Amniotic stem cell (primary cell): Measurements from ENCODE around the gene PCSK5.

ENCODE experiments used
- DNase-seq: peaks from one replicate; lab custom pipeline; 2025; lab: John Stamatoyannopoulos, UW

The PCSK5 gene

GRCh38 chr9:76138360-76138759, 247.9 kb downstream of the PCSK5 start:
- DNase-seq: no peak

- DNase-seq: no peak
These were observed 253.4 kb downstream of the PCSK5 start for GRCh38 chr9:76143834-76144233.

- no peak for DNase-seq
These were observed 259.5 kb downstream of the PCSK5 start for GRCh38 chr9:76150013-76150412.

GRCh38 chr9:76151267-76151666, 260.8 kb downstream of the PCSK5 start:
- no peak for DNase-seq

GRCh38 chr9:76153339-76153738, 262.9 kb downstream of the PCSK5 start:
- DNase-seq: no peak

GRCh38 chr9:76153902-76154629, 263.6 kb downstream of the PCSK5 start:
- DNase-seq: no peak

- no peak for DNase-seq
These were observed 264.9 kb downstream of the PCSK5 start for GRCh38 chr9:76155361-76155760.

GRCh38 chr9:76158713-76159112, 268.2 kb downstream of the PCSK5 start:
- DNase-seq: no peak

- DNase-seq: no peak
These were observed 268.9 kb downstream of the PCSK5 start for GRCh38 chr9:76159293-76159926.

- DNase-seq: no peak
These were observed 270.6 kb downstream of the PCSK5 start for GRCh38 chr9:76161106-76161505.

GRCh38 chr9:76161541-76161940, 271.1 kb downstream of the PCSK5 start:
- peak; percentile 74 for DNase-seq

GRCh38 chr9:76162086-76162730, 271.7 kb downstream of the PCSK5 start:
- no peak for DNase-seq

GRCh38 chr9:76162751-76163500, 272.5 kb downstream of the PCSK5 start:
- no peak for DNase-seq

- DNase-seq: no peak
These were observed 276.1 kb downstream of the PCSK5 start for GRCh38 chr9:76166526-76166925.

- DNase-seq: no peak
These were observed 285.7 kb downstream of the PCSK5 start for GRCh38 chr9:76176171-76176570.

GRCh38 chr9:76177931-76178330, 287.5 kb downstream of the PCSK5 start:
- no peak for DNase-seq

GRCh38 chr9:76180541-76180940, 290.1 kb downstream of the PCSK5 start:
- no peak for DNase-seq

- no peak for DNase-seq
These were observed 290.7 kb downstream of the PCSK5 start for GRCh38 chr9:76181020-76181641.

- no peak for DNase-seq
These were observed 291.3 kb downstream of the PCSK5 start for GRCh38 chr9:76181781-76182180.

GRCh38 chr9:76185432-76185831, 295.0 kb downstream of the PCSK5 start:
- no peak for DNase-seq

- no peak for DNase-seq
These were observed 297.8 kb downstream of the PCSK5 start for GRCh38 chr9:76188286-76188685.

- no peak for DNase-seq
These were observed 298.4 kb downstream of the PCSK5 start for GRCh38 chr9:76188905-76189304.
